DOHH2 (cell line): ENCODE measurements around the gene CRYBA4.

Experiments
- EZH2phosphoT487 ChIP-seq: fragments of 200-600 bp; sonication (generic); IDR thresholded peaks from 2 replicates; pipeline ENCODE4 v1.6.1; 2017; ENCODE audit warnings: borderline replicate concordance, mild to moderate bottlenecking, antibody characterized with exemption, low read length, moderate library complexity, mixed read lengths
- TF ChIP-seq, protein P1 (sequence below): fragments of 200-600 bp; sonication (generic); IDR thresholded peaks from one replicate; pipeline ENCODE4 v1.5.1; 2014; ENCODE audit warnings: antibody characterized with exemption, mild to moderate bottlenecking, low read depth, low read length; ENCODE audit not compliant: poor library complexity, severe bottlenecking

DNA sequence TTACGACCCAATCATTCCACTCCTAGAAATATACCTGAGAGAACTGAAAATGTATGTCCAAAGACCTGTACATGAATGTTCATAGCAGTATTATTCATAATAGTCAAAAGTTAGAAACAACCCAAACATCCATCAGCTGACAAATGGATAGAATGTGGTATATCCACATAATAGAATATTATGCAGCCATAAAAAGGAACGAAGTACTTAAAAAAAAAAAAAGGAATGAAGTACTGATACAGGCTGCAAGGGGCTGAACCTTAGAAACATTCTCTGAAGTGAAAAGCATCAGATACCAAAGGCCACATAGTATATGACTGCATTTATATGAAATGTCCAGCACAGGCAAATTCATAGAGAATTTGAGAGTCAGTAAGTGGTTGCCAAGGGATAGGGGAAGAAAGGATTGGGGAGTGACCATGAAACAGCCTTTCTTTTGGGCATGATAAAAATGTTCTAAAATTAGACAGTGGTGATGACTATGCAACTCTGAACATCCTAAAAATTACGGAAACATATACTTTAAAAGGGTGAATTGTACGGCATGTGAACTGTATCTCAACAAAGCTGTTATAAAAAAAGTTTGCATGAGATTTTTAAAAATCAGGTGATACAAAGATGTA, 33.7 kb upstream of the CRYBA4 start:
- TF ChIP-seq, protein P1, sequence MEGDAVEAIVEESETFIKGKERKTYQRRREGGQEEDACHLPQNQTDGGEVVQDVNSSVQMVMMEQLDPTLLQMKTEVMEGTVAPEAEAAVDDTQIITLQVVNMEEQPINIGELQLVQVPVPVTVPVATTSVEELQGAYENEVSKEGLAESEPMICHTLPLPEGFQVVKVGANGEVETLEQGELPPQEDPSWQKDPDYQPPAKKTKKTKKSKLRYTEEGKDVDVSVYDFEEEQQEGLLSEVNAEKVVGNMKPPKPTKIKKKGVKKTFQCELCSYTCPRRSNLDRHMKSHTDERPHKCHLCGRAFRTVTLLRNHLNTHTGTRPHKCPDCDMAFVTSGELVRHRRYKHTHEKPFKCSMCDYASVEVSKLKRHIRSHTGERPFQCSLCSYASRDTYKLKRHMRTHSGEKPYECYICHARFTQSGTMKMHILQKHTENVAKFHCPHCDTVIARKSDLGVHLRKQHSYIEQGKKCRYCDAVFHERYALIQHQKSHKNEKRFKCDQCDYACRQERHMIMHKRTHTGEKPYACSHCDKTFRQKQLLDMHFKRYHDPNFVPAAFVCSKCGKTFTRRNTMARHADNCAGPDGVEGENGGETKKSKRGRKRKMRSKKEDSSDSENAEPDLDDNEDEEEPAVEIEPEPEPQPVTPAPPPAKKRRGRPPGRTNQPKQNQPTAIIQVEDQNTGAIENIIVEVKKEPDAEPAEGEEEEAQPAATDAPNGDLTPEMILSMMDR, result no peak
- no peak for TF ChIP-seq EZH2phosphoT487
